CD4-positive, alpha-beta T cell treated with Interleukin-2 at 100 ng/mL for 4 hours (primary cell): ENCODE results near the gene CC2D1B.

Experiments
- DNase-seq: peaks from one replicate; pipeline ENCODE4 v3.0.0-alpha.2; 2020; ENCODE audit warnings: low spot score

The CC2D1B gene

DNA sequence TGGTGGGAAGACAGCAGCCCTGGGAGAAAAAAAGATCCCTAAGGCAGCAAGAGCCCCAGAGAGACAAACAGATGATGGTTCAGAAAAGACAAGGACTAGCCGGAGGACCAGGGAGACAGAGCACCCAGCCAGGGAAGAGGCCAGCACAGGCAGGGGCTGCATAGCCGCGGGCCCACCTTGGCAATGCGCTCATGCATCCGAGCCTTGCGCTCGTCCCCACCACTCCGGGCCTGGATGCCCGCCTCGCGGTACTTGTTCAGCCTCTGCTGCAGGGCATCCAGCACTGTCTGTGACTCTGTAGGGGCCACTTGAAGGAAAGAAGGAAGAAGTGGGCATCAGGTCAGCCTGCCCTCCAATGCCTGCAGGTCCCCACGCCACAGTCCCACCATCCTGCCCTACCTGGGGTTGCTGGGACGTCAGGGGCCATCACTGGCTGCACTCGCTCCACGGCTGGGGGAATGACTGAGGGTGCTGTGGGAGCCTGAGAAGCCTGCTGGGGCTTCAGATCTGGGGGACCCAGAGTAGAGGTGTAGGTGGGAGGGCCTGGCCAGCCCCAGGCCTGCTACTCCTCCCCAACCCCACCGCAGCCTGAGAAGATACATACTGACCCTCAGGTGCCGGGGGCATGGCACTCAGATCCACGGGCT, 7.0 kb downstream of the CC2D1B start:
- DNase-seq = no peak

DNA sequence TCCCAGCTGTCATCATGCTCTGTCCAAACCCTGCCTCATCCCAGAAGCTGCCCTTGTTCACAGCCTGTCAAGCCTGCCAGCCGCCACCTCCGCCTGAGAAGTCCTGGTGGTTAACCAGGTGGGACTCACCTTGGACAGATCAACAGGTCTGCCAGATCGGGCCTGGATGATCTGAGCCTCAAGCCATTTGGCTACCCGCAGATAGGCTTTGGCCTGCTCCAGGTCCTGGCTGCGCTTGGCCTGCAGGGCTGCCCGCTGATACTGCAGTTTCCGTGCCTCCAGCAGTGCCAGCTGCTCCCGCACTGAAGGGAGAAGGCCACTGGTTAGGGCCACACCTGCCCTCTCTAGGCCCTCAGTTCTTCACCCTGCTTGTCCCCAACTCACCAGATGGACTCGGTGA, 8.6 kb downstream of the CC2D1B start:
- no peak for DNase-seq

DNA sequence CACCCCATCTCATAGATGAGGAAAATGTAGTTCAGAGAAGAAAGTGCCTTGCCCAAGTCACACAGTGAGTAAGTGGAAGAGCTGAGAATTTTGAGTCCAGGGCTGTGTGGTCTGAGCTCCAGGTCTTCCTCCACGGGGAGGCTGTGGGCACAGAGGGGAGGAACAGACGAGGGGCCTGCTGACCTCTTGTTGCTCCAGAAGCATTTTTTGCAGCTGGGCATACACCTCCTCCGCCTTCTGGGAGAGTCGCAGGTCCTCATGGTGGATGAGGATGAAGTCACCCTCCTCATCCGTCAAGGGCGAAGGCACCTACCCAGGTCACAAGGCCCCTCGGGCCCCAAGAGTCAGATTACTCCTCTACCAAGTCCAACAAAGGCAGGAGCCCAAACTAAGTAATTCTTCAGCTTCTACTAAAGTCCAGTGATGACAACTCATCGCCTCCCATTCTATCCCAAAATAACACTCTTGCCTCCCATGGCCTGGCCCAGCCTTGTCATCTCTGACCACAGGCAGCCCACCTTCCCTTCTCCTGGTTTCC, 9.1 kb downstream of the CC2D1B start:
- no peak for DNase-seq

DNA sequence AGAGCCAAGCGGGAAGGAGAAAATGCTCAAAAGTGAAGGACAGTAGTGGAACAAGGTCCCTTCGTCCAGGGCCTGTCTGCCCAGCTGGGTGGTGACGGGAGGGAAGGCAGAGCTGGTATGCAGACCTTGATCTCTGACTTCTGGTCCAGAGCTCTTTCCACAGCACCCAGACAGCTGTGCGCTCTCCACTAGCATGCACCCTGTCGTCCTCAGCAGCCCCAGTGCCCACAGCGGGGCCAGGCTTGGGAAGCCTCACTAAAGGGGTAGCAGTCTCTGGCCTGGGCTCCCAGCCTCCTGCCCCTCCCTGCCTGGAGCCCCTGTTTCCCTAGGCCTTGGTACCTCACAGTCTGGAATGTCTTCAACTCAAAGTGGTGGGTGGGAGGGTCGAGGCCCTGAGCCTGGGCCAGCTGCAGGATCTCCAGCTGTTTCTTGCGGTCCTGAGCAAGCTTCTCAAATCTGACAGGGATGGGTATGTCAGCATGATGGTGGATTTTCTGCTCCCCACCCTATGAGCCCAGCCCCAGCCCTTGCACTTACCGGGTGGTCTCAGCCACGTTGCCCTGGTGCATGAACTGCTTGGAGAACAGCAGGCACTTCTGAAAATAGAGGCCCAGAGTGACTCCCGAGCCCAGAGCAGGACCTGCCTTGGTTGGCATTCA, 10.0 kb downstream of the CC2D1B start:
- DNase-seq = no peak

DNA sequence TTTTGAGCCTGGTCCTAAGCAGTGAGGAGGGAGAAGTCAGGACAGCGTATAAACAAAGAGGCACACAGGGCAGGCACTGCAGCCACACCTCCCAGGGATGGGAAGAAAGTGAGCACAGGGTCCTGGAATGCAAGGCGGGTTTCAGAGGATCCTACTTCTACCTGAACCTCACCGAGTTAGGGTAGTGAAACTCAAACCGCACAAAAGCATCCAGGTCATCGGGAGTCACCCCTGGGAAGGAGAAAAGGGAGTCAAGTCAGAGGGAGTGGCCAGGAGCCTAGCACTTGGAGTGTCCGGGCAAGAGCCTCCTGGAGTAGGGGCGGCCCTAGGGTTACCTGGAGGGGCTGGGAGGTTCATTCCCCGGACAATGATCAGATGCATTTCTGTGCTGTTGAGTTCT, 10.6 kb downstream of the CC2D1B start:
- DNase-seq = no peak

DNA sequence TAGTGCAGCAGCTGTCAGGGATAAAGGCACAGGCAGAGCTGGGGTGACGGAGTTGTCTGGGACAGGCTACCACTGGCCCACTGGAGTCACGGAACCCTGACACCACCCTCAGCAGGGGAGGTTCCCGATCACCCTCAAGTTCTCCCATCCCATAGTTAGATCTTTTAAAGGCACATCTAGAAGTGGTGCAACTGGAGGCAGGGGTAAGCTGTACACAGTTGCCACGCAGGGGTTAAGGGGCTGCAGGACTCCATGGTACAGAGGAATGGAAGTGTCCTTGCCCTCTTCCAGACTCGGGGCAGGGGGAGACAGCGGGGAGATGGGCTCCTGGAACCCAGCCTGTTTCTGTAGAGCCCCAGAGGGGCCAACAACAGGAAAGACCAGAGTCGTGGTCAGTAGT, 13.3 kb downstream of the CC2D1B start:
- DNase-seq = no peak

DNA sequence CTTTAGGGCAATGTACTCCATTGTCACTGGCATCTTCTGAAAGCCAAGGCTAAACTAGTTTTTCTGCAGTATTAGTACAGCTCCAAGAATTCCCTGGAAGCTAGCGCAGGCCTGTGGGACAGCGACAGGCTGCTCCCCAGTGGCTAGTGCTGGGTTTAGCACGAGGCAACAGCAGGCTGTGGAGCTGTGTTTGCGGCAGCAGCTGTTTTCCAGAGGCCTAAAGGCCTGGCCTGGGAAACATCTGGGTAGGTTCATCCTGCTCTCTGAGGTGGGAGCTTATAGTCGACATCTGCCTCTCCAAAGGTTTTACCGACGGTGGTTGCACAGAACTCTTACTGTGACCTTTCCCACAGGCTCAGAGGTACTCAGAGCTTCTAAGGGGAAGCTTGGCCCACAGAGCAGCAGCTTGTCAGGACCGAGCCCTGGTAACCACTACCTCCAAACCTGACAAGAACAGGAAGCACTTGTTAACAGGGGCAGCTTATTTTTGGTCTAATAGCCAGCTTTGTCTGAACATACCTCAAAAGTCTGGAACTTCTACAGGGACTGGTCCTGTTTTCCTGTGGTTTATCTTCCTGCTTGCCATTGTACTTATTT, 17.2 kb downstream of the CC2D1B start:
- DNase-seq = no peak

DNA sequence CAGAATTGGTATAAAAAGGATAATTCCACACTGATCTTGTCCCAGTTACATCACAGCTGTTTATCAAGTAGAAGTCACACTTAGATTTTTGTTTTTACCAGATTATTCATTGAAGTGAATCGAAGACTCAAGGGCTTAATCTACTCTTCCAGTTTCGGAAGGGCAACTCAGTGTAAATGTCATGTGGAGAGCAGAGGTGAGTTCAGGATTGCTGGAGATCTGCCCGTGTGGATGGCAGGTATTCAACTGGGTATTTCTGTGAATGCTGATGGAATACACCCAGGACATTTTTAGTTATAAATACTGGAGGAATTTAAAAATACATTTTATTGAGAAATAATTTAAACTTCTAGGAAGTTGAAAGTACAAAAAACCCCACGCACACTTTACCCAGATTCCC, 19.4 kb downstream of the CC2D1B start:
- no peak for DNase-seq

DNA sequence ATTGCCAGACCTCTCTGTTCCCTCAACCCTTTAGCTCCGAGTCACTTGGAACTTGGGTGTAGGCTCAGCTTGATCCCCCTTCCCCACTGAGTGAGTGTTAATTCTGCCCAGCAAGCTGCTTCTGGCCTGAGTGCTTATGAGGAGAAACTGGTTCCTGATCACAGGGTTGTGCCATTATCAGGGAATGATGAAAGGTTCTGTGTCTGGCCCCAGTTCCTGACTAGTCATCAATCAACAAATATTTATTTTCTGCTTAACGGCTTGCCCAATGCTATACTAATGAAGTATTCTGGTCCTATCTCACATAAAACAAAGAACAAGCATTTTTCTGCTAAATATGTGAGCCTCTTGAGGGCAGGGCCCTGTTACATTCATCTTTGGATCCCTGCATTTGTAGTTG, 20.8 kb downstream of the CC2D1B start:
- no peak for DNase-seq

DNA sequence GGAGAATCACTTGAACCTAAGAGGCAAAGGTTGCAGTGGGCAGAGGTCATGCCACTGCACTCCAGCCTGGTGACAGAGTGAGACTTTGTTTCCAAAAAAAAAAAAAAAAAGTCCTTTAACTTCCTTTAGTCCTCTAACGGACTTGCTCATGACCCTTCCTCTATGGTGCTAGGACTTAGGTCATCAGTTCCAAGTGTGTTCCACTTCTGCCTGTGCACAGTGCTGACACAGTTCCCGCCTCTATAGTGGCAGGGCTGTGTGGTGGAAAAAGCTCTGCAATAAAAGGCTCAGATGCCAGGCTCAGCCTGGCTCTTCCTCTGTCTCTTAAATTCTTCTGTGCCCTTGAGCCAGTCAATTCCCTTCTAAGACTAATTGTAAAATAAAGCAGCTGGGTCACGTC, 22.0 kb downstream of the CC2D1B start:
- DNase-seq = no peak

DNA sequence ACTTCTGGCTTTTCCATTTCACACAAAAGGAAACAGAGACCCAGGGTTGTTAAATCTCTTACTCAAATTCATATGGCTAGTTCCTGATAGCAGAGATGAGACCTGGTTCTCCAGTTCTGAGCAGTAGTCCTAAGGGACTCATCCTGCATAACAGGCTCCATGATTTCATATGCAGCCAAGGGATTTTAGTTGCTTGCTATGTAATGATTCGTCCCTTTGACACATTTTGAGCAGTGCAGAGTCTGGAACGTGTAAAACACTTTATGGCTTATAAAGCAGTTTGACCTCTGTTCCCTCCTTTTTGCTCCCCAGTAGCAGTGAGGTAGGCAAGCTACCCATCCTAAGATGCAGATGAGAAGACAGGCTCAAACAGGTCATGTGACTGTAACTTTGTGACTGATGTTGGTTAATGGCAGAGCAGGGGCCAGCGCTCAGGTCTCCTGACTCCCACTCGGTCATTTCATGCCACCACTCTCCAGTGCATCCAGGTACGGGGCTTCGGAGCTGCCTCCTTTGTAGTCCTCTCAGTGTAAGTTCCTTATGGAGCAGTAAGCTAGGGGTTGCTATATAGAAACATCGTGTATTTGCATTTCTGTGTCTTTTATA, 24.2 kb downstream of the CC2D1B start:
- no peak for DNase-seq

DNA sequence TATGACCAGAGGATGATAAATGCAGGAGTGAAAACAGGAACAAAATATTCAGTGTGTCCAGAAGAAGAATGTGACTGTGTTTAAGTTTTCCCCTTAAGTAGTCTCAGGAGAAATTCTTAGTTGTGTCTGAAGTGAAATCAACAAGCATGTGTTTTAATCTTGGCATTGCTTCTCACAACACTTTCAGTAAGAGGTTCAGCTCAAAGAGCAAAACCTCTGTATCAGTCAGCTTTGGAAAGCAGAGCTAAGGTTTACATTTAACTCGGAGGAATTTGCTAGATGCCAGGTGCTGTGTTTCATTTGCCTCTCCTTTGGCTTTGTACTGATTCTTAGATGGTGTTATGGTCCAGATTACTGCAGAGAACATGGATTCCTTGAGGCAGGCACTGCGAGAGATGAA, 28.6 kb downstream of the CC2D1B start:
- DNase-seq = no peak

DNA sequence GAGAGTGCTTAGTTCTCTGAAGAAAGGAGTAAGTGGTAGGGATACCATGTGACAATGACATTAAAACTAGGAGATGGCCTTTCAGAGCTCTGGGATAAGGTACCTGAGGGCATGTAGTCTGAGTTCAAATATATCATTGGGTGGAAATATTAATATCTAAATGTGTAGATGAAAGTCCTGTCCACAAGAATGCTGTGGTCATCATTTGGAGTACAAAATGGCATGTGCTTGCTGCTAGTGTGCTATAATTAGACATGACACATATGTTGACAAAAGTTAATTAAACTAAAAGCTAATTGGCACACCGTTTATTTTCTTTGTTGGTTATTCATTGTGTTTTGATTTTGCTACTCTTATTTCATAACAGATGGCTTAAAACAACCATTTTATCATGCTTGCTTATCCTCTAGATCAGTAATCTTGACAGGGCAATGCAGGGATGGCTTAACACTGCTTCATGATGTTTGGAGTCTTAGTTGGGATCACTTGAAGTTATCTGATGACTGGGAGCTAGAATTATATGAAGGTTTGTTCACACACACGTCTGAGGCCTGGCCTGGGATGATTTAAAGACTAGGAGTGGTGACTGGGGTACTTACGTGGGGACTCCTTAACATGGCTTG, 31.0 kb downstream of the CC2D1B start:
- no peak for DNase-seq

DNA sequence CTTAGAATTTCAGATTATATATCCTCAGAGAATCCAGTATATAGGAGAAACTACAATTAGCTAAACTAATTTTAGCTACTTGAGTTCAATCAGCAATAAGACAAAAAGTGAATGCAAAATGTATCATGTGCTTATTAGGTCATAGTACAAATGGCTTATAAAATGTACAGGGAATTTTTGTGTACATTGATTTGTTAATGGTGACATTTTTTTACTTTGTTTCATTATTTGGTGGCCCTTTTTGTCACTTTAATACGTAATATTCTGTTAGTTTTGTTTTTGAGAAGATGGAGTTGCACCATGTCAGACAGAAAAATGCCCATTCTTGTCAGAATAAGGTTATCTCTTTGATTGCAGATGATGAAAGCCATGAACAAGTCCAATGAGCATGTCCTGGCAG, 33.6 kb downstream of the CC2D1B start:
- no peak for DNase-seq

DNA sequence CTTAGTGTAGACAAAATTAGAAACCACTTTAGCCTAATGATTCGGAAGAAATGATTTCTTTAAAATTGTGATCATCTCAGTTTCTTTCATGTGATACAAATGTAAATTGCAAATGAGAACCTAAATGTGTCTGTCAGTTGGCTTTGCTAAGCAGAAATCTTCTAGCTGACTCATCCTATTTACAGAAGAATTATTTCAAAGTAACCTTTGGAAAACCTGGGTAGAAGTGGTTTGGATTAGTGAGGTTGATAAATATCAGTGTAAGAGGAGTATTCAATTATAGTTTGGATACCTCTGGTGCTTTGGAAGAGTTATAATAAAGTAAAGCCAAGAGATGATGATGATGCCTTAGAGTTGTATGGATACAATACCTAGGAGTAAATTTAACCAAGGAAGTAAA, 37.4 kb downstream of the CC2D1B start:
- no peak for DNase-seq

DNA sequence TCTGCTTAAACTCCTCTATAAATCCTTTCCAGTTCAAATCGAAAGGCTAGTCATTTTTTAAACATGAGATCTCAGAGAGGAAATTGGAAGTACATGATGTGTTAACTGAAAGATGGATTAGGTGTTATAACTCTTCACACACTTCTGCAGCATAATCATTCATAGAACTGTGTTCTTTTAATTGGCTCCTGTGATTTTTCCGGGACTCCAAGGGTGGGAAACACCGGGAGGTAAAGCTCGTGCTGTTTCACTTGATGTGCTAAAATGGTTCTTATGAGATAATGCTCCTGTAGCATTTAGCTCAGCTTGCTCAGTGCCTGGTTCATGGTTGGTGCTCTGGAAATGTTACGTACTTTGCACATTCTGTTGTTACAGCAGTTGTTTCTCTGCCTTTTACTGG, 40.2 kb downstream of the CC2D1B start:
- DNase-seq = no peak

DNA sequence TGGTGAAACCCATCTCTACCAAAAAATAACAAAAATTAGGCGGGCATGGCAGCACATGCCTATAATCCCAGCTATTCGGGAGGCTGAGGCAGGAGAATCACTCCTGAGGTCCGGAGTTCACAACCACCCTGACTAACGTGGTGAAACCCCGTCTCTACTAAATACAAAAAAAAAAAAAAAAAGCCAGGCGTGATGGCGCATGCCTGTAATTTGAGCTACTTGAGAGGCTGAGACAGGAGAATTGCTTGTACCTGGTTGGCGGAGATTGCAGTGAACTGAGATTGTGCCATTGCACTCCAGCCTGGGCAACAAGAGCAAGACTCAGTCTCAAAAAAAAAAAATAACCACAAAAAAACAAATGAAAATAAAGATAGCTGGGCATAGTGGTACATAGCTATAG, 42.3 kb downstream of the CC2D1B start:
- DNase-seq = no peak

DNA sequence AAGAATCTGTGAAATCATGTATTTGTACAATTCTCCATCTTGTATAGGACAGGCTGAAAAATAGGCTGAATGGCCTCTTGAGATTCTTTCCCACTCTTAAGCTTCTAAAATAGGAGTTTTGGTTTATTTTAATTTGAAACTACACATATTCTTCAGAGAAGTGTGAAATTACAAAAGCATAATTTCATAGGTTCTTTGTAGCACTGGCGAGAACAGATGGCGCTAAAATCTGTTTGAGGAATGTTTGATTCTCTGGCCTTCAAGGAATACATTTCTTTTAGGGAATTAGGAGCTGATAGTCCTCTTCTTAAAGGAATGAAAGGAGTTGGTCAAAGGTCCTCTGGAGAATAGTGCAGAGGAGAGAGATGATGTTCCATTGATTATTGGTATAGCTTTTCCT, 44.9 kb downstream of the CC2D1B start:
- DNase-seq = no peak

DNA sequence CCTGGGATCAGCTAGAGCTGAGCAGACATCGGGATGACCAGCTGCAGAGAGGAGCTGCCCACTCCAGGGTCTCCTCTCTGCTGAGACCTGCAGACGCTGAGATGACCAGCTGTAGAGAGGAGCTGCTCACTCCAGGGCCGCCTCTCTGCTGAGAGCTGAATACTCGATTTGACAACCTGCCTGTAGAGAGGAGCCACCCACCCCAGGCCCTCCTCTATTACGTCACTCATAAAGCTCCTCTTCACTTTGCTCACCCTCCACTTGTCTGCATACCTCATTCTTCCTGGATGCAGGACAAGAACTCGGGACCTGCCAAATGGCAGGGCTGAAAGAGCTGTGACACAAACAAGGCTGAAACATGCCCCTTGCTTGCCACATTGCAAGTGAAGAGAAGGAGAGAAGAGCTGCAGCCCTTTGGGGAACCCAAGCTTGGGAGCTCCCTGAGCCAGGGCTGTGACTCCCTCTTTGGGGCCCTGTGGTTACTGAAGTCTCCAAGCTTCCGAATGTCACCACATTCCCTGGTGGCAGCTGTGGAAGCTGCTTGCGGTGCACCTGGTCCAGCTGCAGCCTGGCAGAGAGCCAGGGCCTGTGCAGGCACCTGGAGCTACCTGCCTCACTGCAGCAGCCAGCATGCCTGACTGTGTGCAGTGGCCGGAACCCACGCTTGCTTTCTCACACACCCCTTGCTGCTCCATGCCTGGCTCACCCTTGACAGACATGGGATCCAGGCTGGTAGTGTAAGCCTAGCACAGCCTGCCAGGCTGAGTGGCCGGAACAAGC, 59.6 kb downstream of the CC2D1B start:
- DNase-seq = no peak

DNA sequence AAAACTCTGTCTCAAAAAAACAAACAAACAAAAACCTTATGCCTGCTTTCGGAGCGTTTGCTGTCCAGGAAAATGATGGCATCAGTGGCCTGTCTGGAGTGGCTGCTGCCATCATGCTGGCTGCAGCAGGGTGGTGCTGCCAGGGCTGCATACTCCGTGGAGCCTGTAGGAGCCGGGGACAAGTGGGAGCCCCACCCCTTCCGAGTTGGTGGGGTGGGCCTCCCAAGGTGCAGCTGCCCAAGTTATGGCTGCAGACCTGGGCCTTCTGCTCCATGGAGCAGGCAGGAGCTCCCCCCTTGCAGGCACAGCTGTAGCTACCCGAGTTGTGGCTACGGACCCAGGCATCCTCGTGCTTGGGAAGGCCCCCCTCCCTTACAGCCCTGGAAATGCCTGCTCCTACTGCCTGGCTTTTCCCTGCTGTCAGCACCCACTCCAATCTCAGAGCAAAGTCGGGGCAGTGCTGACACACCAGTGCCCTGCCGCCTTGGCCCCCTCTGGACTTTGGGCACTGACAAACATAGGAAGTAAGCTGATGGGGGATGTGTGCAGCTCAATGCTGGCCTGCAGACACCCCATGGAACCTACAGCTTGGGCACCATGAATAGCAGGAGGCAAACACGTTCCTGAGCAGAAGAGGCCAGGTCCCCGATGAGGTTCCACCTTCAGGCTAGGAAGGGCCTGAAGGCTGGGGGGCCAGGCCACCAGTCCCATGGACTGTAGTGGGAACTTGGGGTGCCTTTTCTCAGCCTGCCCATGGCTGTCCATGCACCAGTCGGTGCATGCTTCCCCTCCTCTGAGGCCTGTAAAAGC, 60.4 kb downstream of the CC2D1B start:
- no peak for DNase-seq
